HEK293T (cell line): ENCODE results near the gene MAD2L2.

Experiments
- ARNT ChIP-seq: fragments of 450-650 bp; IDR thresholded peaks from 2 replicates; pipeline ENCODE4 v1.6.1; 2017; ENCODE audit warnings: mild to moderate bottlenecking
- BHLHE40 ChIP-seq: fragments of 450-650 bp; IDR thresholded peaks from 2 replicates; pipeline ENCODE4 v1.6.1; 2016; ENCODE audit warnings: mild to moderate bottlenecking, moderate library complexity, borderline replicate concordance
- ELF4 ChIP-seq: fragments of 450-650 bp; IDR thresholded peaks from 2 replicates; pipeline ENCODE4 v1.6.1; 2017; ENCODE audit warnings: antibody characterized with exemption
- FOXA1 ChIP-seq: fragments of 450-650 bp; IDR thresholded peaks from 2 replicates; pipeline ENCODE4 v1.6.1; 2016; ENCODE audit warnings: mild to moderate bottlenecking
- FOXK2 ChIP-seq: fragments of 450-650 bp; IDR thresholded peaks from 2 replicates; pipeline ENCODE4 v1.6.1; 2016; ENCODE audit warnings: mild to moderate bottlenecking
- FOXM1 ChIP-seq: fragments of 450-650 bp; IDR thresholded peaks from 2 replicates; pipeline ENCODE4 v1.6.1; 2017; ENCODE audit warnings: mild to moderate bottlenecking, borderline replicate concordance
- L3MBTL2 ChIP-seq: fragments of 450-650 bp; conservative IDR thresholded peaks from 2 replicates; pipeline ENCODE4 v1.6.1; 2016; ENCODE audit warnings: mild to moderate bottlenecking
- NFRKB ChIP-seq: fragments of 450-650 bp; IDR thresholded peaks from 2 replicates; pipeline ENCODE4 v1.6.1; 2016; ENCODE audit warnings: mild to moderate bottlenecking, moderate library complexity
- SUZ12 ChIP-seq: fragments of 450-650 bp; IDR thresholded peaks from 2 replicates; pipeline ENCODE4 v1.6.1; 2016; ENCODE audit warnings: mild to moderate bottlenecking
- TARDBP ChIP-seq: fragments of 450-650 bp; IDR thresholded peaks from 2 replicates; pipeline ENCODE4 v1.6.1; 2016

DNA sequence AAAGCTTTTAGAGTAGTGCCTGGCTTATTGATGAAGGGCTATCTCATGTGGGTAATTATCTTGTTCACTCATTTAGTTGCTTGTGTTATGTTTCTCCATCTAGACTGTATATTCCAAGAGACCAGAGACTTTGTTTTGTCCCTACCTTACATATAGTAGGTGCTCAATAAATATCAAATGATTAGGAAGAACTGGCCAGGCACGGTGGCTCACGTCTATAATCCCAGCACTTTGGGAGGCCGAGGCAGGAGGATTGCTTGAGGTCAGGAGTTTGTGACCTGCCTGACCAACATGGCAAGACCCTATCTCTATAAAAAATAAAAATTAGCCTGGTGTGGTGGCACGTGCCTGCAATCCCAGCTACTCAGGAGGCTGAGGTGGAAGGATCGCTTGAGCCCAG, 35.7 kb downstream of the MAD2L2 start:
- TF ChIP-seq SUZ12 (no peak), ELF4 (no peak), FOXK2 (no peak), L3MBTL2 (no peak), ARNT (no peak), NFRKB (no peak), FOXA1 (no peak), TARDBP (no peak), BHLHE40 (no peak), FOXM1 (no peak)
